H1 (cell line): ENCODE results near the gene TRIM7. TPM values are rescaled to one million over a fixed set of nuclear protein-coding genes. Genes with fewer than 3 reads are reported as not detected.

Source experiments
- CTCF ChIA-PET: fragments of 300-600 bp; sonication (Branson Sonifier 250); formaldehyde crosslinking; loops from one replicate; lab custom pipeline; 2021; ENCODE audit not compliant: partially characterized antibody; lab: Charles Lee
- POLR2A ChIA-PET: fragments of 300-600 bp; sonication (Branson Sonifier 250); formaldehyde crosslinking; loops from one replicate; lab custom pipeline; 2021; ENCODE audit warnings: inconsistent platforms; ENCODE audit not compliant: partially characterized antibody; lab: Charles Lee
- DNase-seq, 2 experiments: peaks; one replicate each; pipeline versions ENCODE4 v3.0.0 to v3.0.0-alpha.2; 2010 to 2022; ENCODE audit warnings: low spot score in 2 of 2, low read depth in 1 of 2, mixed read lengths in 1 of 2
- FAIRE-seq: peaks from 2 replicates; lab custom pipeline; 2011; peaks lifted over from hg19 to GRCh38; lab: Jason Lieb, UNC
- H2AFZ ChIP-seq: 2 replicates; pipeline ENCODE4 v1.8.1; 2012; ENCODE audit warnings: low read length, inconsistent platforms
- H2AK5ac ChIP-seq: 2 replicates; pipeline ENCODE4 v1.6.1; 2013; ENCODE audit warnings: low read depth, low read length
- H2BK120ac ChIP-seq: replicated peaks from 2 replicates; pipeline ENCODE3; 2013; ENCODE audit warnings: low read depth, low read length, inconsistent platforms
- H2BK12ac ChIP-seq: 2 replicates; pipeline ENCODE4 v1.6.1; 2013; ENCODE audit warnings: low read depth, low read length
- H2BK15ac ChIP-seq: 2 replicates; pipeline ENCODE4 v1.6.1; 2013; ENCODE audit warnings: low read length
- H2BK20ac ChIP-seq: 2 replicates; pipeline ENCODE4 v1.6.1; 2013; ENCODE audit warnings: low read length
- H2BK5ac ChIP-seq: 2 replicates; pipeline ENCODE4 v1.6.1; 2013; ENCODE audit warnings: low read depth, low read length
- H3K14ac ChIP-seq: 2 replicates; pipeline ENCODE4 v1.6.1; 2013; ENCODE audit warnings: inconsistent platforms; ENCODE audit not compliant: insufficient read length
- H3K18ac ChIP-seq: 2 replicates; pipeline ENCODE4 v1.6.1; 2013; ENCODE audit warnings: low read length; ENCODE audit errors: extremely low read depth
- H3K23ac ChIP-seq: 2 replicates; pipeline ENCODE4 v1.6.1; 2013; ENCODE audit warnings: inconsistent platforms; ENCODE audit not compliant: insufficient read length
- H3K23me2 ChIP-seq: 2 replicates; pipeline ENCODE4 v1.6.1; 2013; ENCODE audit warnings: low read depth, low read length
- H3K27ac ChIP-seq: 2 replicates; pipeline ENCODE4 v1.6.1; 2011; ENCODE audit warnings: low read depth, low read length, inconsistent platforms
- H3K27me3 ChIP-seq, 4 experiments: replicated peaks in 1 of 4; 1 replicate in 1 of 4; 2 replicates in 3 of 4; pipeline versions ENCODE4 v1.6.1 to v1.8.1; 2011 to 2013; ENCODE audit warnings: low read length in 3 of 4, mild to moderate bottlenecking in 3 of 4, inconsistent platforms in 2 of 4, mixed read lengths in 2 of 4, moderate library complexity in 1 of 4; ENCODE audit not compliant: control insufficient read depth in 3 of 4, insufficient read depth in 3 of 4; ENCODE audit errors: extremely low read depth in 1 of 4
- H3K36me3 ChIP-seq, 4 experiments: 2 replicates each; pipeline versions ENCODE4 v1.6.1 to v1.8.1; 2011 to 2013; ENCODE audit warnings: mild to moderate bottlenecking in 4 of 4, low read length in 3 of 4, moderate library complexity in 2 of 4, control low read depth in 1 of 4, inconsistent platforms in 1 of 4; ENCODE audit not compliant: insufficient read depth in 4 of 4, control insufficient read depth in 2 of 4
- H3K4ac ChIP-seq: replicated peaks from 2 replicates; pipeline ENCODE3; 2013; ENCODE audit warnings: low read length, low read depth, mixed read lengths, inconsistent platforms; ENCODE audit not compliant: insufficient read length
- H3K4me1 ChIP-seq, 4 experiments: replicated peaks in 1 of 4; 1 replicate in 1 of 4; 2 replicates in 3 of 4; pipeline versions ENCODE4 v1.6.1 to v1.8.1; 2011 to 2013; ENCODE audit warnings: low read length in 3 of 4, inconsistent platforms in 2 of 4, mixed read lengths in 1 of 4; ENCODE audit not compliant: insufficient read depth in 4 of 4, control insufficient read depth in 3 of 4
- H3K4me2 ChIP-seq, 2 experiments: 2 replicates each; pipeline versions ENCODE4 v1.6.1 to v1.8.1; 2011 to 2013; ENCODE audit warnings: low read depth in 2 of 2, low read length in 2 of 2, control low read depth in 1 of 2, inconsistent platforms in 1 of 2, mild to moderate bottlenecking in 1 of 2; ENCODE audit not compliant: insufficient read depth in 1 of 2
- H3K4me3 ChIP-seq, 4 experiments: fragments of 200-600, 300-600 bp in 1 of 4; sonication (generic), shearing (Covaris generic), sonication (Bioruptor Twin) in 1 of 4; 2 replicates each; pipeline versions ENCODE4 v1.5.1 to v1.8.1; 2011 to 2016; ENCODE audit warnings: low read length in 4 of 4, low read depth in 3 of 4, control low read depth in 2 of 4, inconsistent platforms in 2 of 4, mild to moderate bottlenecking in 2 of 4, mixed read lengths in 1 of 4, moderate library complexity in 1 of 4; ENCODE audit not compliant: insufficient read depth in 2 of 4; ENCODE audit errors: extremely low read depth in 1 of 4
- H3K56ac ChIP-seq: replicated peaks from 2 replicates; pipeline ENCODE3; 2013; ENCODE audit warnings: low read depth, mild to moderate bottlenecking, mixed read lengths, low read length, inconsistent platforms; ENCODE audit not compliant: insufficient read length
- H3K79me1 ChIP-seq: 2 replicates; pipeline ENCODE4 v1.6.1; 2013; ENCODE audit warnings: low read depth, low read length, control low read depth
- H3K79me2 ChIP-seq, 2 experiments: 2 replicates each; pipeline versions ENCODE4 v1.6.1 to v1.8.1; 2012 to 2013; ENCODE audit warnings: low read length in 2 of 2, mild to moderate bottlenecking in 2 of 2, inconsistent platforms in 1 of 2; ENCODE audit not compliant: insufficient read depth in 2 of 2, control insufficient read depth in 1 of 2
- H3K9ac ChIP-seq, 4 experiments: replicated peaks in 1 of 4; 1 replicate in 1 of 4; 2 replicates in 3 of 4; pipeline versions ENCODE4 v1.6.1 to v1.8.1; 2011 to 2013; ENCODE audit warnings: low read depth in 3 of 4, low read length in 3 of 4, control low read depth in 2 of 4, mild to moderate bottlenecking in 2 of 4, moderate library complexity in 2 of 4, inconsistent platforms in 1 of 4; ENCODE audit errors: extremely low read depth in 1 of 4
- H3K9me3 ChIP-seq, 2 experiments: 2 replicates each; pipeline versions ENCODE4 v1.6.1 to v1.8.1; 2012 to 2013; ENCODE audit warnings: mild to moderate bottlenecking in 2 of 2, moderate library complexity in 2 of 2, control low read depth in 1 of 2, inconsistent platforms in 1 of 2, low read depth in 1 of 2, low read length in 1 of 2, mixed read lengths in 1 of 2; ENCODE audit not compliant: insufficient read depth in 2 of 2
- H4K20me1 ChIP-seq, 2 experiments: replicated peaks in 1 of 2; 2 replicates each; pipeline versions ENCODE3 to v1.8.1; 2011 to 2013; ENCODE audit warnings: inconsistent platforms in 2 of 2, low read length in 2 of 2, mild to moderate bottlenecking in 1 of 2; ENCODE audit not compliant: insufficient read depth in 2 of 2, control insufficient read depth in 1 of 2
- H4K5ac ChIP-seq: 2 replicates; pipeline ENCODE4 v1.6.1; 2013; ENCODE audit warnings: low read length, low read depth, mixed read lengths, inconsistent platforms; ENCODE audit not compliant: insufficient read length
- H4K8ac ChIP-seq: 2 replicates; pipeline ENCODE4 v1.8.0; 2013; ENCODE audit warnings: mild to moderate bottlenecking, moderate library complexity, low read length, inconsistent platforms; ENCODE audit not compliant: insufficient read depth; ENCODE audit errors: extremely low read depth
- H4K91ac ChIP-seq: replicated peaks from 2 replicates; pipeline ENCODE3; 2013; ENCODE audit warnings: low read length, mixed read lengths, inconsistent platforms; ENCODE audit not compliant: insufficient read length
- CBX8 ChIP-seq: fragments of 300-800, 300-1000 bp; sonication (generic); IDR thresholded peaks from 2 replicates; pipeline ENCODE4 v1.7.1; 2016; ENCODE audit warnings: low read depth, low read length, borderline replicate concordance
- CEBPB ChIP-seq: IDR thresholded peaks from 2 replicates; pipeline ENCODE4 v1.6.1; 2012; ENCODE audit warnings: low read depth, low read length
- FOSL1 ChIP-seq: IDR thresholded peaks from 2 replicates; pipeline ENCODE4 v1.6.1; 2011; ENCODE audit warnings: mild to moderate bottlenecking, low read depth, low read length, moderate library complexity; ENCODE audit not compliant: insufficient read depth
- JUN ChIP-seq: IDR thresholded peaks from 2 replicates; pipeline ENCODE4 v1.6.1; 2011; ENCODE audit warnings: low read depth, mild to moderate bottlenecking, improper control_type of control experiment, low read length
- KDM1A ChIP-seq: fragments of 200-600, 300-600 bp; sonication (generic); IDR thresholded peaks from 2 replicates; pipeline ENCODE4 v1.7.1; 2016; ENCODE audit warnings: mild to moderate bottlenecking, low read length, borderline replicate concordance
- POLR2A ChIP-seq, 2 experiments: IDR thresholded peaks; 1 replicate in 1 of 2; 2 replicates in 1 of 2; pipeline ENCODE4 v1.6.1; 2011; ENCODE audit warnings: low read depth in 2 of 2, low read length in 2 of 2, mild to moderate bottlenecking in 2 of 2; ENCODE audit errors: control extremely low read depth in 1 of 2
- RFX5 ChIP-seq: IDR thresholded peaks from 2 replicates; pipeline ENCODE4 v1.6.1; 2011; ENCODE audit warnings: low read depth, low read length, improper control_type of control experiment, borderline replicate concordance
- RNF2 ChIP-seq: fragments of 200-900, 300-1000 bp; sonication (generic); IDR thresholded peaks from 2 replicates; pipeline ENCODE4 v1.7.1; 2016; ENCODE audit warnings: borderline replicate concordance, low read depth, mild to moderate bottlenecking, antibody characterized with exemption, low read length; ENCODE audit not compliant: poor library complexity, severe bottlenecking; ENCODE audit errors: missing control alignments
- RXRA ChIP-seq: IDR thresholded peaks from 2 replicates; pipeline ENCODE4 v1.6.1; 2011; ENCODE audit warnings: low read depth, mild to moderate bottlenecking, low read length, moderate library complexity; ENCODE audit not compliant: insufficient read depth
- SP2 ChIP-seq: IDR thresholded peaks from 2 replicates; pipeline ENCODE4 v1.6.1; 2012; ENCODE audit warnings: mild to moderate bottlenecking, low read length, inconsistent platforms
- SP4 ChIP-seq: IDR thresholded peaks from 2 replicates; pipeline ENCODE4 v1.6.1; 2012; ENCODE audit warnings: low read length, inconsistent platforms
- TCF12 ChIP-seq: IDR thresholded peaks from 2 replicates; pipeline ENCODE4 v1.6.1; 2011; ENCODE audit warnings: low read depth, mild to moderate bottlenecking, low read length
- WGBS, 2 experiments: shearing (Covaris generic) in 1 of 2; methylation state at CpG; one replicate each; pipeline versions ENCODE4 v1.1.6 to v1.1.7; 2013 to 2015; ENCODE audit warnings: low lambda C conversion rate in 2 of 2, mixed read lengths in 2 of 2, inconsistent platforms in 1 of 2, low coverage in 1 of 2, missing lambda C conversion rate in 1 of 2; ENCODE audit not compliant: insufficient replicate concordance in 2 of 2, insufficient coverage in 1 of 2, insufficient read length in 1 of 2; ENCODE audit errors: extremely low coverage in 1 of 2, missing lambda C conversion rate in 1 of 2; 5-methylcytosine and 5-hydroxymethylcytosine counted together
- polyA plus RNA-seq, 7 experiments: library from polyadenylated mRNA; depleted of rRNA in 3 of 7; stranded (reverse) in 5 of 7; unstranded in 2 of 7; fragments of >200 nt in 5 of 7; fragments of 200-250 nt in 2 of 7; gene quantifications; 1 replicate in 5 of 7; 2 replicates in 1 of 7; 4 replicates in 1 of 7; pipeline versions ENCODE4 v1.2.1 to v1.2.3, GENCODE V29; 2011 to 2013; ENCODE audit warnings: missing spikeins in 2 of 7, mixed read lengths in 2 of 7
- total RNA-seq: library from RNA; stranded (reverse); fragmentation: NEBNext Ultra II Directional; extraction: Animal tissue kit (Norgen Biotek cat#: 25700); gene quantifications from 2 replicates; pipeline ENCODE4 v1.2.1, GENCODE V29; 2021
- TF ChIP-seq, protein P1 (sequence below): IDR thresholded peaks from 2 replicates; pipeline ENCODE4 v1.6.1; 2011; ENCODE audit warnings: low read depth, mild to moderate bottlenecking, low read length; ENCODE audit not compliant: insufficient read depth

The TRIM7 gene
- total and polyA plus RNA-seq, 2 of the 8 experiments (the other 6 are each of a cell fraction or from before 2014, with no cell fraction given) = 0.36 to 0.47 TPM

DNA sequence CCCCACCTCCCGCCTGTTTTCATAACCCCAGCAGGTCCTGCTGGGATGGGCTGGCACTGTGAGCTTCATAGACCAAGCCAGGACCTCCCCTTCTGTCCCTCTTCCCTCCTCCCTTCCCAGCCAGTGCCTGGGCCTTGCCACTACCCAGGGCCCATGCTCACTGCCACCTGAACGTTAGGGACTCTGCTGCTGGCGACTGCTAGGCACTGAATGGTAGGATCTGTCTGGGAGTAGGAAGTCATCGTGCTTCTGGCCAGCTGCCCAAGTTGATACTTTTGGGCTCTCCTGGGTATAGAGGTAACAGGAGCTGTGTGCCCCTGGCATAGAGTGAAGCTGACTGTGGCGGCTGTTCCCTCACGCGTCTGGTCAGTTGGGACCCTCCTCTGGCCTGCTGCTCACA, 26.4 kb upstream of the TRIM7 start:
- ChIA-PET POLR2A (interaction anchor here (1.5 to 32.8 kb wide), 4 partner anchors 18 to 50 kb away, joined by 4 to 1334 read pairs (median 44); partner anchors contain the start of genes RACK1, TRIM52 and TRIM7), CTCF (no interaction called here)
- Histone ChIP-seq H3K56ac (no peak overlapping the region), H4K8ac (no peak overlapping the region), H4K20me1 (peaks cover 2 to 14% of the 10 kb centered on the region in 2 experiments), H2BK20ac (no peak overlapping the region), H3K23ac (no peak overlapping the region), H3K79me1 (no peaks in the 10 kb centered on the region; the same call in 1 of the 2 replicates), H3K14ac (no peak overlapping the region), H2AFZ (no peak overlapping the region), H3K27ac (no peak overlapping the region), H3K18ac (no peak overlapping the region), H3K36me3 (peaks cover 4 to 62% (median 18%) of the 10 kb centered on the region in 4 experiments; a peak in 6 of 8 replicates), H2AK5ac (no peak overlapping the region), H2BK12ac (no peak overlapping the region), H3K4ac (no peak overlapping the region), H3K23me2 (no peaks in the 10 kb centered on the region), H2BK15ac (no peak overlapping the region), H3K9ac (no peak overlapping the region), H3K4me3 (no peak overlapping the region), H3K4me2 (no peak overlapping the region), H2BK120ac (no peak overlapping the region), H3K27me3 (no peaks in the 10 kb centered on the region), H4K5ac (no peak overlapping the region), H3K4me1 (no peaks in the 10 kb centered on the region), H2BK5ac (no peak overlapping the region), H3K9me3 (no peaks in the 10 kb centered on the region), H3K79me2 (peaks cover 0 to 2% of the 10 kb centered on the region in 2 experiments; a peak in 1 of 4 replicates), H4K91ac (no peak overlapping the region)
- TF ChIP-seq RFX5 (no peak), CEBPB (no peak), RXRA (no peak), RNF2 (no peak), SP4 (no peak), TCF12 (no peak), KDM1A (no peak), POLR2A (IDR thresholded peaks at IDR 0.05; ENCODE audit: control extremely low read depth in 1 of 2, low read depth in 2 of 2, low read length in 2 of 2) (no peak), FOSL1 (no peak), CBX8 (no peak), SP2 (no peak), JUN (no peak)
- TF ChIP-seq, protein P1, sequence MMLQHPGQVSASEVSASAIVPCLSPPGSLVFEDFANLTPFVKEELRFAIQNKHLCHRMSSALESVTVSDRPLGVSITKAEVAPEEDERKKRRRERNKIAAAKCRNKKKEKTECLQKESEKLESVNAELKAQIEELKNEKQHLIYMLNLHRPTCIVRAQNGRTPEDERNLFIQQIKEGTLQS = no peak
- FAIRE-seq (no peak), DNase-seq (no peak)
- WGBS, 2 experiments = 86% methylated on average over 7 of the region's 7 CpGs; no CpG with 5 or more reads in 1 of the 2 experiments
